ENCODE results near the gene MRPL17.
"Not testable (repeated sequence)": the region's sequence is repeated elsewhere in the genome, so short reads cannot be mapped to it uniquely, and the experiment has no call there.

GRCh38 chr11:6711552-6711951 lies 28.4 kb upstream of the MRPL17 start:
- peak; percentile 28 to 44 (median 31); a peak in 4 of 6 replicates for TF ChIP-seq CTCF (IDR thresholded peaks at IDR 0.05 in 2 of 3, conservative IDR thresholded peaks at IDR 0.05 in 1 of 3; ENCODE audit: borderline replicate concordance in 1 of 3, insufficient read depth in 1 of 3, low read depth in 2 of 3, low read length in 2 of 3)
- not testable (repeated sequence) for TF ChIP-seq EZH2 (IDR thresholded peaks at IDR 0.05); ZBTB33 (IDR thresholded peaks at IDR 0.05; ENCODE audit: extremely low read depth, insufficient replicate concordance, low read length); CEBPB (IDR thresholded peaks at IDR 0.05; ENCODE audit: low read depth); POLR2A (IDR thresholded peaks at IDR 0.05; ENCODE audit: borderline replicate concordance, extremely low read depth, insufficient read depth, insufficient read length)
